Left kidney (tissue), 2 donors: ENCODE data around the gene KLK2. TPM values are rescaled to one million over a fixed set of nuclear protein-coding genes. Genes with fewer than 3 reads are reported as not detected.
"Not testable (repeated sequence)": the region's sequence is repeated elsewhere in the genome, so short reads cannot be mapped to it uniquely, and the experiment has no call there.

Experiments used
- DNase-seq: peaks from one replicate; pipeline ENCODE4 v3.0.0-alpha.2; 2013
- polyA plus RNA-seq: library from polyadenylated mRNA; unstranded; fragments of 120-200 nt; gene quantifications from one replicate; pipeline ENCODE4 v1.2.1, GENCODE V29; 2013; ENCODE audit not compliant: insufficient read length

The KLK2 gene
- polyA plus RNA-seq, 1 donor: 0.27 TPM

- no peak for DNase-seq
Measured at GRCh38 chr19:50894478-50895356, 21.5 kb downstream of the KLK2 start.

GRCh38 chr19:50896089-50896590 is 22.9 kb downstream of the KLK2 start:
- DNase-seq: not testable (repeated sequence)

- DNase-seq: peak; percentile 55
Measured at GRCh38 chr19:50896591-50897190, 23.5 kb downstream of the KLK2 start.

GRCh38 chr19:50897191-50897607 is 24.0 kb downstream of the KLK2 start:
- DNase-seq: no peak

GRCh38 chr19:50897612-50898011 is 24.4 kb downstream of the KLK2 start:
- DNase-seq: no peak

- no peak for DNase-seq
Measured at GRCh38 chr19:50898018-50898417, 24.8 kb downstream of the KLK2 start.

- DNase-seq: no peak
Measured at GRCh38 chr19:50899569-50899968, 26.3 kb downstream of the KLK2 start.

GRCh38 chr19:50902640-50903039 is 29.4 kb downstream of the KLK2 start:
- no peak for DNase-seq

- DNase-seq: no peak
Measured at GRCh38 chr19:50906217-50906616, 33.0 kb downstream of the KLK2 start.

- DNase-seq: no peak
Measured at GRCh38 chr19:50908336-50908735, 35.1 kb downstream of the KLK2 start.

GRCh38 chr19:50909240-50910070 is 36.2 kb downstream of the KLK2 start:
- DNase-seq: peak; percentile 49

GRCh38 chr19:50910722-50911121 is 37.5 kb downstream of the KLK2 start:
- DNase-seq: no peak

GRCh38 chr19:50911206-50912101 is 38.2 kb downstream of the KLK2 start, which contains the start of gene KLK4:
KLK4 (minus strand) TSS chr19:50911395; CDS start chr19:50910738, 657 bp downstream.
- DNase-seq: no peak

- no peak for DNase-seq
Measured at GRCh38 chr19:50912102-50912599, 38.9 kb downstream of the KLK2 start.

- no peak for DNase-seq
Measured at GRCh38 chr19:50912727-50913716, 39.8 kb downstream of the KLK2 start.

GRCh38 chr19:50916069-50916468 is 42.8 kb downstream of the KLK2 start:
- no peak for DNase-seq

GRCh38 chr19:50921426-50922316 is 48.4 kb downstream of the KLK2 start:
- no peak for DNase-seq

GRCh38 chr19:50922317-50922853 is 49.1 kb downstream of the KLK2 start:
- peak; percentile 80 for DNase-seq
